NCI-H345 treated with DMSO at 0.1 percent for 48 hours (cell line): ENCODE measurements around the gene PLCG2.

ENCODE experiments used
- DNase-seq: peaks from one replicate; lab custom pipeline; 2025; ENCODE audit not compliant: unreplicated experiment; lab: John Stamatoyannopoulos, UW

PLCG2 gene

DNA sequence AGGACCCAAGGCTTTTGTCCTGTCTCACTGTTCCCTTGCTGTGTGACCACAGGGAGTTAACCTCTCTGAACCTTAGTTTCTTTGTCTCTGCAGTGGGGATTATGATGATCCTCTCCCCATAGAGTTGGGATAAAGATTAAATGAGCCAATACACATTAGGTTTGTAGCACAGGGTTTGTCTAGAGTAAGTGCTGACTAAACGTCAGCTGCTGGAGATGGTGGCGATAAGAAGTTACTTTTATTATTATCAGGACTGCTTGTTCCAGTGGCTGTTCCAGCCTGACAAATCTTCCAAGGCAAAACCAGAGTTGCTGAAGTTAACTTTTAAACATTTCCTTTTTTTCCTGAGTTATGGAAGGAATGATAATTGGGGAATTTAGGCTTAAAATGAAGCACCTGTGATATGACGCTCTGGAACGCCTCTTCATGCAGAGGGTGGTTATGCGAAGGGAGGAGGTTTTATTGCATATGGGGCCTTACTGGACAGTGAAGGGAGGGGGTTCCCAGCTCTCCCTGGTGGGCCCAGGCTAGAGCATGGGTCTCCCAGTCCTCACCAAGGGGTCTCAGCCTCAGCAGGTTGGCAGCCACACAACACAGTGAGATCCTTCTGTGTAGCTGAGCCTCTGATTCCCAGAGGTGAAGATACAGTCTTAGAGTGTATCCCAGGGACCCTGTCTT, 35.8 kb downstream of the PLCG2 start:
- DNase-seq: no peak

DNA sequence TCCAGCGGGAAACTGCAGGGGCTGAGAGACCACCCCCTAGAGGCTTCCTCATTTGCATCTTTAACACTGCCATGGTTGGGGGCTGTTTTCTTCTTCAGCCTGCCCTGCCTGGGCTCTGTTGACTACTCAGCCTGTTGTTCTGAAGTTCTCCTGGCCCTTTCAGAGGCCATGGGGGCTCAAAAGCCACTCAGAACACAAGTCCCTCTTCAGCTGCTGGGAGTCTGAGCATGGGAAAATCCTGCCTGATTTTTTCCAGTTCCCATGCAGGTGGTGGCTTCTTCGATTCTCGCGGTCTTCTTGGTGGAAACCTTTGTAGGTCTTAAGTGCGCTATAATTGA, 36.3 kb downstream of the PLCG2 start:
- DNase-seq: no peak

DNA sequence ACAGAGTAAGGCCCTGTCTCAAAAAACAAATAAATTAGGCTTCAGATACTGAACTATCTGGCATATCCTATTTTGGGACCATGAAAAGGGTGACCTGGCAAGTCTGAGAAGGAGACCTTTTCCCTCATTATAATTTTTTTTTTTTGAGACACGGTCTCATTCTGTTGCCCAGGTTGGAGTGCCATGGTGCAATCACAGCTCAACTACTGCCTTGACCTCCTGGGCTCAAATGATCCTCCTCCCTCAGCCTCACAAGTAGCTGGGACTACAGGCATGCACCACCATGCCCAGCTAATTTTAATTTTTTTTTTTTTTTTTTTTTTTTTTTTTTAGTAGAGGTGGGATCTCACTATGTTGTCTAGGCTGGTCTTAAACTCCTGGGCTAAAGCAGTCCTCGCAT, 37.3 kb downstream of the PLCG2 start:
- DNase-seq: no peak

DNA sequence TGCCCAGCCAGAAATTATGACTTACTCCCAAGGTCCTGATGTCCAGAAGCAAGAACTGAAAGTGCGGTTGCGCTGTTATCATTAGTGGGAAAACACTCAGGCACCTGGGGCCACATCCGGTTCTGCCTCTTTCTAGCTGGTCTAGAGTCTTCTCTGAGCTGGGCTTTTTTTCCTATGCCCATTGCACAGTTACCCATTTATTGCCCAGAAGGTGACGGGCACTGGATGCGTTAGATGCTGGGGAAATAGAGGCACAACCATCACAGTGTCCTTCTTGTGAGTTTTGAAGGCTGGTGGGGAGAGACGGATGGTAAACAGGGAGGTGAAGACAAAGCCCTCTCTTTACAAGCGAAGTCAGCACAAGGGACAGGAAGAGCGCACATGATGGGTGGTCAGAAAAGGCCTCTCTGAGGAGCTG, 37.7 kb downstream of the PLCG2 start:
- DNase-seq: no peak

DNA sequence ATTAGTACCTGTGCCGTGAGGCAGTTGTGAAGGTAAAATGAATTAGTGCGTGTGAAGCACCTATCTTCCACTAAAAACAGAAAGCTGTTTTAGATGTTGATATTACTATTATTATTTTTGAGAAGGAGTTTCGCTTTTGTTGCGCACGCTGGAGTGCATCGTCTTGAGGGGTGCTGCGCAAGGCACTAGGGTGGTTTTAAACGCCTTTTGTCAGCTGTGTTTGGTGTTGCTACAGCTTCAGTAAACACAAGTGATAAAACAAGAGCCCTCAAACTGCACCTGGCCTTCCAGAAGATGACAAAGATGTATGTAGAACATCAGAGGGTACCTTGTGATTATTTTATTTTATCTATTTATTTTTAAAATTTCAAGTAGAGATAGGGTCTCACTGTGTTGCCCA, 38.2 kb downstream of the PLCG2 start:
- no peak for DNase-seq

DNA sequence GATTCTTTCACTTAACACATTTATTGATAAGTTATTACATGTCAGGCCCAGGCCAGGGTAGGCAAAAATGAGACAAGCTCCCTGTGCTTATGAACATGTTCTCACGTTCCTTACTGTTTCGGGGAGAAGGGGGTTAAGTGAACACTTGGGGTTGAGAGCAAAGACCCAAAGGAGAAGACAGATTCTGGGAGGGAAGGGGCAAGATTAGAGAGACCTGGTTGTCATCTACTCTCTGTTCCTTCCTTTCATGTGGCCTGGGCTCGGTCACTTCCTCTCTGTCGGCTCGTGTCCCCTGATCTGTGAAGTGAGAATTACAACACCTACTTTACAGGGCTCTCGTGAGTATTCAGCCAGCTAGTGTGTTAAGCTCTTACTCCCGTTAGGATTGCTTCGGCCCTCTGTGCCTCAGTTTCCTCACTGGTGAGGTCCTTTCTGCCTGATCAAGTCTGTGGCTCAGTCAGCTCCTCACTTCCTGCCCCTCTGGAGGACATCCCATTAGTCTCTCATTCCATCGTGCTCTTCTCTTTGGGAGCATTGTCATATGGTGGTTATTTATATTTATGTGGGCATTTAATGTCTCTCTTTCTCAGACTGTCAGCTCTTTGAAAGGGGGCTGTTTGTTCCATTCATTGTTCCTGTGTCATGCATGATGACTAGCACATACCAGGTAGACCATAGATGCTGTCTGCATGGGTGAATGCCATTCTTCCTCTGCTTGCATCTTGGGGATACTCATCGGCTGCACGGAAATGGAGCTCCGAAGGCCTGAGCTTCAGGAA, 38.9 kb downstream of the PLCG2 start:
- no peak for DNase-seq

DNA sequence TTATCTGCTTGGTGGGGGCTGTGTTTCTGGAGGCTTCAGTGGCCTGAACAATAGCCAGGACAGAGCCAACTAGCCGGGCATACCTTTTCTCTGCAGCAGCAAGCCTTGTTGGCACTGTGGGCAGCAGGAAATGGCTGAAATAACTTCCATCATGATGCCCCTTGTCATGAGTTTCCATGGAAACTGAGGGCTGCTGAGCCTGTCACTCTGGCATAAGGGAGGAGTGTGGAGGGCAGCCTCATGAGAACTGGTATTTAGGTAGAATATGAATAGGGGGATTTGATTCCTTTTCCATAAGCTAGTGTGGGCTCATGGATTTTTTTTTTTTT, 39.4 kb downstream of the PLCG2 start:
- DNase-seq: no peak

DNA sequence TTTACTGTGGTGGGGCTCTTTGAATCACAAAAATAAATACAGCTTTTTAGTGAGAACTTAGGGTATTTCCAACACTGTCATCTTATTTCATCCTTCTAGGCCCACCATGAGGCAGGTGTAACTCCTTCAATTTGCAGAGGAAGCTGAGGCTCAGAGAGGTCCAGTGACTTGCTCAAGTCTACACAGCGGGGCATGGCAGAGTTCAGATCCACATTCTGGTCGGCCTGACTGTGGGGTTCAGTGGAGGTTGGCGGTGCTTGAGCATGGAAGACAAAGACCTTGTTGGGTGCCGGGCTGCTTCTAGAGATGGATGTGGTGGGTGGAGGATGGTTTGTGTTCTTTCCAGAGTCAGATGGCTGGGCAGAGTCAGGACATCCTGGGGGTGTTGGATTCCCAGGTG, 39.8 kb downstream of the PLCG2 start:
- no peak for DNase-seq

DNA sequence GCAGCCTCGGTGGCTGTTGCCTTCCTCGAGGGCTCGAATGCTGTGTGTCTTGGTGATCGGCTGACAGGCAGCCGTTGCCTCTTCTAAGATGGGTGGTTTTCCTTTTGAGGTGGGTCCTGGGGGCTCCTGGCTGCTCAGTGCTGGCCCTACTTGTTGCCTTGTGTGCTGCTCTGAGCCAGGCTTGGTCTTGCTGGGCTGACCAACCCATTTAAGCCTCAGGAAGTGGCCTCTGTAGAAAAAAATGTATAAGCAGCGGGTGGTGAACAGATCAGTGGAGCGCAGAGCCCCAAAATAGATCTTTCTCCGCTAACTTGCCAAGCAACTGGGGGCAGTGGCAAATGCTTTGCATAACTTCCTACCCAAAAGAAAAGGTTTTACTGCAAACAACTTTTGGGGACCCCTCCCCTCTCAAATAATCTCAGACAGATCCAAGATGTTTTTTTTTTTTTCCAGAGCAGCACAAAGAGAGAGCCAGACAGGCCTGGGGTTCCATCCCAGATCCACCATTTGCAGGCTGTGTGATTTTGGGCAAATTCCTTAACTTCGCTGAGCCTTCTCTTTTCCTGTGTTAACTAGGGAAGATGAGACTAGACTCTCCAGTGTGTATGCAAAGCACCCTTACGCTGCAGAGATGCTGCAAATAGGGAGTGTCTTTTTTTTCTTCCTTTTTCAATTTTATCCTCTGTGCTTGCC, 42.5 kb downstream of the PLCG2 start:
- no peak for DNase-seq

DNA sequence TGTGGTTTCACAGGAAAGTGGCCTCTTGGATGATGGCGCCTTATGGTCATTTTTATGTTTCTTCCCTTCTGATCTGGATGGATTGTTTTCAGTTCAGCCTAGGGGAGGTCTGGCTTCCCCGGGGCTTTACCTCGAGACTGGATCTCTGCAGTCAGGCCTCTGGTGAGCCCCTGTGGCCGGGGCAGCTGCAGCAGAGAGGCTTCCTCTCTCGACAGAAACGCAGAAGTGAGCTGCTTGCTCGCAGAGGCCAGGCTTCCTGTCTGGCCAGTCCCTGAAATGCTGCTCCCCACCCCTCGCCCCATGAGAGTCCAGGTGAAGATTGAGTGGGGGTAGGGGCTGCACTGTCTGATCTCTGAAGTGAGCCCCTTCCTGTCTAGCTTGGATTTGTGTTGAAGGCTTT, 44.0 kb downstream of the PLCG2 start:
- no peak for DNase-seq

DNA sequence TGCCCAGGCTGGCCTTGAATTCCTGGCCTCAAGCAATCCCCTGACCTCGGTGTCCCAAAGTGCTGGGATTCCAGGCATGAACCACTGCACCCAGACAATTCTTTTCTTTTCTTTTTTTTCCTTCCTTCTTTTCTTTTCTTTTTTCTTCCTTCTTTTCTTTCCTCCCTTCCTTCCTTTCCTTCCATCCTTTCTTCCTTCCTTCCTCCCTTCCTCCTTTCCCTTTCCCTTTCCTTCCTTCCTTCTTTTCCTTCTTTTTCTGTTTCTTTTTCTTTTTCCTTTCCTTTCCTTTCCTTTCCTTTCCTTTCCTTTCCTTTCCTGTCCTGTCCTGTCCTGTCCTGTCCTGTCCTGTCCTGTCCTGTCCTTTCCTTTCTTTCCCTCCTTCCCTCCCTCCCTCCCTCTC, 44.6 kb downstream of the PLCG2 start:
- no peak for DNase-seq

DNA sequence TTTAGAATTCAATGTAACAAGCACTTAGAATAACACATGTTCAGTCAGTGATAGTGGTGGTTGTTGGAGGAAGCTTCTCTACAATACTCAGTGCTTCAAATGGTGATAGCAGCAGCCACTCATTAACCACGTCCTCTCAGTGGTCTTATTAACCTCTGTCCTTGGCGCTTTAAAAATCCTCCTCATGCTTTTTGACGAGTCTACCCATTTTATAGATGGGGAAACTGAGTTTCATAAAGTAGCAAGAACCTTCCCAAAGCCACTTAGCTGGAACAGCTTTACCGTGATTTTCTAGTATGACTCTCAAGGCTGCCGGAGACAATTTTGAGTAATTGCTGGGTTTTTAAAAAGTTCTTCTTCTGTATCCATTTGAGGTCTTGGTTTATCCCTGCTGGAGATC, 47.4 kb downstream of the PLCG2 start:
- DNase-seq: no peak

DNA sequence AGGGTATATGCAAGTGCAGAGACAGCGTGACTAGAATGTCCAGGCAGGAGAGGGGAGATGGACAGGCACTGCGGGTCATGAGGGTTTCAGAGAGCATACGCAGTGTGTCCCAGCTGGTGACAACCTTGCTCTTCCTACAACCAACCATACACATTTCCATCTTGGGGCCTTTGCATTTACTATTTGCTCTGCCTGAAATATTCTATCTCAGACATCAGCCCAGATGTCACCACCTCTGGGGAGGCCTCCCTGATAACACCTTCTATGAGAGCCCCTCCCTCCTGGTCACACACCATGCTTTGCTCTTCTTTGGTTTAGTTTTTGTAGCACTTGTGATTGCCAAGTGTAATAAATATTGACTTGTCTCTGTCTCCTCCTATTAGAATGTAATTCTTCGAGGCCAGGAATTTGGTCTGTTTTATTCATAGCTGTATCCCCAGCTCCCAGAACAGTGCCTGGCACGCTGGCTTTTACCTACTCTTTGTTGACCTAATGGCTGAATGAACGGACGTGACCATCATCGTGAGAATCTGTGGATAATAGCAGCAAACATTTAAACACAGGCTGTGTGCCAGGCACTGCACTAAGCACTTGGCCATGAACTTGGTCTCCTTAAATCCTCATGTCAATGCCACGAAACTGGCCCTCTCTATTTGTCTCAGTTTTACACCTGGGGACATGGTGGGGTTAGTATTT, 51.9 kb downstream of the PLCG2 start:
- no peak for DNase-seq

DNA sequence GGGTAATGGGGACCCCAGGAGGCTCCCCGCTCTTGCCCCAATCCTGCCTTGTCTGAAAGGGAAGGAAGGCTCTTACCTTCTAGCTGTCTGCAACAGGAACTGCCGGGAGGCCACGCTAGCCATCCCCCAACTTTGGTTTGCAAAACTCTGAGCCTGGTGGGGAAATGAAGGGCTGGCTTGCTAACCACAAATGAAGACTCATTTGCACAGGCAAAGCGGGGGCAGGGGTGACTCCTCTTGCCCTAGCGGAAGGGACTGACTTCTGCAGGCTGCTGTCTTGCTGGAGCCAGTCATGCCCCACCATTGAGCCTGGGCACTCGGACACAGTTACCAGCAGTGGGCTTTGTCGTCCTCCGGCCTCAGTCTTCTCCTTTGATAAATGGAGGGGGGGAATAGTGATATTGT, 52.6 kb downstream of the PLCG2 start:
- no peak for DNase-seq

DNA sequence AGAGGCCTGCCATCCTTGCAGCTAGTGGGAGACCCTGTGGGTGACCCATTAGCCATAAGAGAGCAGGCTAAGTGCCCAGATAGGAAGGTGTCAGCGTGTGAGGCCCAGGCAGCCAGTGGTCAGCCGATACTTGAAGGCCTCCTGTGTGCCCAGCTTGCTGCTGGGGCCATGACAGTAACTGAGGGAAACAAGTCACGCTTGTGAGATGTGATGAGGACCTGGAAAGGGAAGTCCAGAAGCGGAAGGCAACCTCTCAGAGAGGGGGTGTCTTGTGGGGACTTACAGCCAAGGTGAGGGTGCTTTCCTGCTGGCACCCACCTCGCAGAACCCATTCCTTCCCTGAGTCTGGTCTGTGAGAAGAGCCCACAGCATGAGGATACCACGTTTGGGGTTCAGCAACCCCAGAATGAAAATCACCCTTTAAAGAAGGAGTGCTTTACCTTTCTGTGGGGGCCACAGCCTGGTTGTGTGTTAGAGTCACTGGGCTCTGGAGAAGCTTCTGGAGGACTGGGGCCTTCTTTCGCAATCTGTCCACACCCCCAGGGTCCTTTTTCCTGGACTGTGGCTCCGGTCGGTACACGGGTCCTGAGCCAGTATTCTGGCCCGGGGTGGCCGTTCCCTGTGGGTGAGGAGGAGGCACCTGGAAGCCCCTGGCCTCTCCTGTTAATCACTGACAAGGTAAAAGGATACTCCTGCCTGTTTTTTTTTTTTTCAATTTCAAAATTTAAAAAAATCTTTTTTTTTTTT, 53.9 kb downstream of the PLCG2 start:
- no peak for DNase-seq

DNA sequence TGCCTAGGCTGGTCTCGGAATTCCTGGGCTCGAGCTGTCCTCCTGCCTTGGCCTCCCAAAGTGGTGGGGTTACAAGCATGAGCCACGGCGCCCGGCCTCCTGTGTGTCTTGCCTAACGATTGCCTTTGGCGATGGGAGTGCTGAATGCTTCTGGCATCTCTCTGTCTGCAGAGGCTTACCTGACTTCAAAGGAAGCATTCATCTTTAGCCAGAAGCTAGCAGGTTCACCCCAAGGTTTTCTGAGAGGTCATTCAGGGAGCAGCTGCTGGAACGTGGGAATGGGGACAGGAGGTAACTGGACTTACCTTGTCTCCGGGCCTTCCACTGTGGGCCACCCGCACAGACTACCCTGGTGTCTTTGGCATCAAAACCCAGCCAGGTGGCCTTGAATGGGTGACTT, 54.7 kb downstream of the PLCG2 start:
- DNase-seq: no peak

DNA sequence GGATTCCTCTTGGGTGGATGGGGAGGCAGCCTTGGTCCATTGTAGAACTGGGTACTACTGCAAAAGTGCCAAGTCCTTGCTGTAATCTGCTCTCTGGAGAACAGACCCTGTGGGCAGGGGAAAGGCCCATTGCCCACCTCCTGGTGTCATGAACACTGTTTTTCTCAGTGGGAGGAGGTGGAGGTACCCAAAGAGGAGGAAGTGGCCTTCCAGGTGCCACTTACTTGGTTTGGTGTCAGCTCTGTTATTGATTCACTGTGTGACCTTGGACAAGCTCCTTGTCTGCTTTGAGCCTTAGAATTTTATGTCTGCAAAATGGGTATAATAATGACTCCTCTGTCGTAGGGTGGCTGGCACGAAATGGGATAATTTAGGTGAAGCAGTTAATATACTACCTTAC, 55.8 kb downstream of the PLCG2 start:
- DNase-seq: no peak

DNA sequence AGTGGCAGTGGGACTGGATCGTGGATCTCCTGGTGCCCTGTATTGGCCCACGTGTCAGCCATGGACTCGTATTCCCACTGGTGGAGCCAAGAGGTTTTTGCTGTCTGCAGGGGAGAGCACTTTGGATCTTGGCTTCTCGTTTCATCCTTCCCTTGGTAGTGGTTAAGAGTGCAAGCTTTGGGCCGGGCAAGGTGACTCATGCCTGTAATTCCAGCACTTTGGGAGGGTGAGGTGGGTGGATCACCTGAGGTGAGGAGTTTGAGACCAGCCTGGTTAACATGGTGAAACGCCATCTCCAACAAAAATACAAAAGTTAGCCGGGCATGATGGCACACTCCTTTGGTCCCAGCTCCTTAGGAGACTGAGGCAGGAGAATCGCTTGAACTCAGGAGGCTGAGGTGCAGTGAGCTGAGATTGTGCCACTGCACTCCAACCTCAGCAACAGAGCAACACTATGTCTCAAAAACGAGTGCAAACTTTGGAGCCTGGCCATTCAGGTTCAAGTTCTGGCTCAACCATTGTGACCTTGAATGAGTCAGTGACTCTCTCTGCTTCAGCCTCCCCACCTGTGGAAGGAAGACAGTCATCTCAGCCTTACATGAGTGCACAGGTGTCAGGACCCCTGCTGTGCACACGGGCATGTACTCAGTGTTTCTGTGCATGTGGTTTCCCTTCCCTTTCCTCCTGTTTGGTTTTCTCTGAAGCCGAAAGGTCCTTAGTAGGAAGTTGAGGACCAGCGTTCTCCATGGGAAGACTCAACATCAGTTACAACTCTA, 57.4 kb downstream of the PLCG2 start:
- no peak for DNase-seq

DNA sequence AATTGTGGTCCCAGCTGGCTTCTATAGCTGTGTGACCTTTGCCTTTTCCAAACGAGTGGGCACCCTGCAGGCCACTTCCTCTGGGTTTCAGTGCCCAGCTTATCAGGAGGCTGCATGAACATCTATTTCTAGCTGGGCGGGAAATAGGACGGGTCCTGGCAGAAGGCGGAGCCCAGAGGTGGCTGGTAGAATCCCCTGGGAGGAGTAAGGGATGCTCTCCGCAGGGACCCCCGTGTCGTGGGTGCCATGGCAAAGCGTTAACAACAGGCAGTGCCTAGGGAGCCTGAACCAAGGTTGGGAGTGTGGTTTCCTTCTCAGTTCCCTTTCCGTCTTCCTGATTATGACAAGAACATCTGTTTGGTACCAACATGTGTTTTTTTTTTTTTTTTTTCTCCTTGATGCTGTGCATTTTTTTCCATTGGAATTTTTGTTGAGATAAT, 58.2 kb downstream of the PLCG2 start:
- DNase-seq: no peak

DNA sequence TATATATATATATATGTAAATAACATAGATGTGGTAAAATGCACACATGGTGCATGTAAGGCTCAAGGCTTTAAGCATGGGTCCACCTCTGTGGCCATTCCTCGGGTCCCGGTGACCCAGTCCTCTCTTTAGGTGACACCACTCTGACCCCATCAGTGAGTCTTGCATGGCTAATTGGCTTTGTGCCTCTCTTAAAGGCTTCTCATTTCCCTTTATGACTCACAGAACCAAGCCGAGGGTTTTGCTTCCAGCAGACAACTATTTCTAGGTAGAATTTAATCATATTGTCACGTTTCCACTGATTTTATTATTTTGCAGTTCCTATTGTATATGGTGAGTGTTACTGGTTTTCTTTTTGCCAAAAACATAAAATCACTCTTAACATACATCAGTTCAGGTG, 59.7 kb downstream of the PLCG2 start:
- no peak for DNase-seq
